NOMO-1 (cell line): ENCODE measurements around the gene FCGBP.
"Not testable (repeated sequence)": the region's sequence is repeated elsewhere in the genome, so short reads cannot be mapped to it uniquely, and the experiment has no call there.

Experiments used
- DNase-seq, 2 experiments: peaks; one replicate each; lab custom pipeline; 2025; ENCODE audit not compliant: unreplicated experiment in 2 of 2; lab: John Stamatoyannopoulos, UW

Gene FCGBP

GRCh38 chr19:39893366-39894235 lies 40.8 kb downstream of the FCGBP start:
- DNase-seq, result not testable (repeated sequence)

- DNase-seq, result not testable (repeated sequence)
These were observed 41.9 kb downstream of the FCGBP start for GRCh38 chr19:39892506-39892902.

- not testable (repeated sequence) for DNase-seq
These were observed 42.6 kb downstream of the FCGBP start for GRCh38 chr19:39891660-39892505.

GRCh38 chr19:39890755-39891551 lies 43.5 kb downstream of the FCGBP start:
- DNase-seq, result no peak

GRCh38 chr19:39889872-39890754 lies 44.3 kb downstream of the FCGBP start:
- not testable (repeated sequence) for DNase-seq

GRCh38 chr19:39887456-39887951 lies 46.9 kb downstream of the FCGBP start:
- not testable (repeated sequence) for DNase-seq

GRCh38 chr19:39885821-39886554 lies 48.4 kb downstream of the FCGBP start:
- not testable (repeated sequence) for DNase-seq

- DNase-seq, result not testable (repeated sequence)
These were observed 49.7 kb downstream of the FCGBP start for GRCh38 chr19:39884721-39885120.
